Measurements from ENCODE around the gene ANKH. TPM values are rescaled to one million over a fixed set of nuclear protein-coding genes. Genes with fewer than 3 reads are reported as not detected.

The ANKH gene
- total RNA-seq, 6 donors from 2014 or later, result 17.2 to 66.7 (median 24.5) TPM

DNA sequence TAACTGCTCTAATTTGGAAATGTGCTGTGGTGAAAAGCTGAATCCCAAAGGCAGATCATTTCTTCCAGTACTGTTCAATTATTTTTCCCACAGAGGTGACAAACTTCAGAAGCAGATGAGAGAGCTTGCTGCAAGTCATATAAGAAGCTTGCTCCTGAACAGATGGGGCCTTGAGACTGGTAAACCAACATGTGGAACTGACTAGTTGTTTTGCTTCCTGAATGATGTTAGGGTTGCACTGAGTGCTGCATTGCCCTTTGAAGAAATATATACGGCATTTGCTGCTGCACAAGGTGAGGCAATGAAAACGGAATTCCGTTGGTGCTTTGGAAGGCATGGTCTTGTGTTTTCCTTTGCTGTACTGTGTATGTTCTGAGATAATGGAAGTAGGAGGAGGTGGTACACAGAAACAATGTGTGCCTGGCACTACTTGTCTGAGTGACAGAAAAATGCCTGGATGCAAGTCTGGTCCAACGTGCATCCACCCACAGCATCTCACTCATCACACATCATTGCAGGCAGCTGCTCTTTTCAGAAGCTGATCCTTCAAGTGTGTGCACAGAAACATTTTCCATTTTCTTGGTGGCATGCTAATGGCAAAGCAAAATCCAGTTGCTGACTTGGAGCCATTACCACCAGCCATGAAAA, 76.9 kb downstream of the ANKH start:
- no peak overlapping the region for H3K27ac ChIP-seq
- no peaks in the 10 kb centered on the region for H3K9me3 ChIP-seq
- no peak for TF ChIP-seq EP300 (IDR thresholded peaks at IDR 0.05)
- no peaks in the 10 kb centered on the region for H3K36me3 ChIP-seq
- H3K4me1 ChIP-seq, result peaks cover 0 to 6% (median 2%) of the 10 kb centered on the region in 4 donors
- H3K4me3 ChIP-seq, result no peak overlapping the region
- H3K27me3 ChIP-seq, result no peaks in the 10 kb centered on the region
- no peak for ATAC-seq (ENCODE audit: low FRiP score in 2 of 2)
- 54 to 91% methylated on average over 4 of the region's 4 CpGs for WGBS, 2 donors
- DNase-seq, result no peak

DNA sequence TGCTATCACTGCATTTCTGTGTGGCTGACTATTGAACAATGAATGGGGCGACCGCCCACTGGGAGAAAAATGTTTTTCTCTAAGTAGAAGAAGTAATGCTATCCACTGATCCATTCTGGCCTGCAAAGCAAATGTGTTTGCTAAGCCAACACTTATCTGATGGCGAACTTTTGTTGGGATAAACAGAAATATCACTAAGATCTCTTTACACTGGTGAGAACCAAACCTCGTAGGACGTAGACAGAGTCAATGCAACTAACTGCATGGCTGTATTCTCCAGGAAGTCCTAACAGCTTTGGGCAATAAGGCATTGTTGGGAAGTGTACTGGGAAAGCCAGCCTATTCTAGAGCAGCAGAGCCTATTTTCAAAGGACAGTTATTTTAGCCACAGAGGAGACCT, 77.7 kb downstream of the ANKH start:
- DNase-seq (no peak), ATAC-seq (ENCODE audit: low FRiP score in 2 of 2) (no peak)
- TF ChIP-seq, protein P1, sequence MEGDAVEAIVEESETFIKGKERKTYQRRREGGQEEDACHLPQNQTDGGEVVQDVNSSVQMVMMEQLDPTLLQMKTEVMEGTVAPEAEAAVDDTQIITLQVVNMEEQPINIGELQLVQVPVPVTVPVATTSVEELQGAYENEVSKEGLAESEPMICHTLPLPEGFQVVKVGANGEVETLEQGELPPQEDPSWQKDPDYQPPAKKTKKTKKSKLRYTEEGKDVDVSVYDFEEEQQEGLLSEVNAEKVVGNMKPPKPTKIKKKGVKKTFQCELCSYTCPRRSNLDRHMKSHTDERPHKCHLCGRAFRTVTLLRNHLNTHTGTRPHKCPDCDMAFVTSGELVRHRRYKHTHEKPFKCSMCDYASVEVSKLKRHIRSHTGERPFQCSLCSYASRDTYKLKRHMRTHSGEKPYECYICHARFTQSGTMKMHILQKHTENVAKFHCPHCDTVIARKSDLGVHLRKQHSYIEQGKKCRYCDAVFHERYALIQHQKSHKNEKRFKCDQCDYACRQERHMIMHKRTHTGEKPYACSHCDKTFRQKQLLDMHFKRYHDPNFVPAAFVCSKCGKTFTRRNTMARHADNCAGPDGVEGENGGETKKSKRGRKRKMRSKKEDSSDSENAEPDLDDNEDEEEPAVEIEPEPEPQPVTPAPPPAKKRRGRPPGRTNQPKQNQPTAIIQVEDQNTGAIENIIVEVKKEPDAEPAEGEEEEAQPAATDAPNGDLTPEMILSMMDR (IDR thresholded peaks at IDR 0.05), result no peak
- TF ChIP-seq POLR2AphosphoS5 (IDR thresholded peaks at IDR 0.05) (no peak), EP300 (IDR thresholded peaks at IDR 0.05) (no peak), POLR2A (IDR thresholded peaks at IDR 0.05) (no peak)
- Histone ChIP-seq H3K27me3 (no peaks in the 10 kb centered on the region), H3K36me3 (no peaks in the 10 kb centered on the region), H3K27ac (no peak overlapping the region), H3K4me1 (peaks cover 0 to 6% (median 2%) of the 10 kb centered on the region in 4 donors), H3K9me3 (no peaks in the 10 kb centered on the region), H3K4me3 (no peak overlapping the region)
- 87 to 88% methylated on average over 5 of the region's 5 CpGs for WGBS, 2 donors

DNA sequence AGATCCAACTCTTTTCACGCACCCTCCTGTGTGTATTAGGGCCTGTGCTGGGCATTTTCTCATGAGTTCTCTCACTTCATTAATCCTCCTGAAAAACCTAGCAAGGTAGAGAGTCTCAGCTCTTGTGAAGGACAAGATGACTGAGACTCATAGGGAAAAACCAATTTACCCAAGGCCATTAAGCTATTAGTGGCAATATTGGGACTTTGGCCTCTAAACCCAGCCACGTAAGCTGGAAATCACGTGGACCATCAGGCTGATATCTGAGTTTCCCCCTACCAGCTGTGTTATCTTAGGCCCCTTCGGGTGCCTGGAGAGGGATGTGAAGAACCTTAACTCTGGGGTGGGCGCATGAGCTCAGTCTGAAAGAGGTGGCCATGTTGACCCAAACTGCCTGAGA, 80.7 kb downstream of the ANKH start:
- no peaks in the 10 kb centered on the region for H3K27me3 ChIP-seq
- H3K4me3 ChIP-seq, result no peak overlapping the region
- H3K36me3 ChIP-seq, result no peaks in the 10 kb centered on the region
- ATAC-seq (ENCODE audit: low FRiP score in 2 of 2) (no peak), DNase-seq (no peak)
- H3K27ac ChIP-seq, result no peak overlapping the region
- no peak for TF ChIP-seq POLR2AphosphoS5 (IDR thresholded peaks at IDR 0.05)
- TF ChIP-seq EP300 (IDR thresholded peaks at IDR 0.05), result no peak
- TF ChIP-seq POLR2A (IDR thresholded peaks at IDR 0.05), result no peak
- TF ChIP-seq, protein P1 (IDR thresholded peaks at IDR 0.05), result no peak
- 98% methylated on average over 5 of the region's 5 CpGs for WGBS, 2 donors
- H3K9me3 ChIP-seq, result no peaks in the 10 kb centered on the region
- peaks cover 0 to 6% (median 2%) of the 10 kb centered on the region in 4 donors for H3K4me1 ChIP-seq

DNA sequence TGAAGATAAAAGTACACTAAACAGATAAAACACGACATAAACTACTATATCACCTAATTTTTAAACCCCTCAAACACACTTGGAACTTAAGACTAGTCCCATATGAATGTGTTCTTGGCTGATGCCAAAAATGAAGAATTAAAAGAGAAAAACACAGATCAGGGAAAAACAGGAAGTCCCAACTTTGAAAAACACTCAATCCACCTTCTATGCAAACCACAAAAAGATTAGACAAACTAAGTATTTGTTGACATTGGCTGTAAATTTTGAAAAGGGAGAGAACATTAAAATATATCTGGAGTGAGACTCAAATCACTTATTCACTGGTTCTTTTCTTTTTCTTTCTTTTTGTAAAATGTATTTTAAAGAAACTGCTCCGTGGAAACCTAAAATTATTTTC, 81.4 kb downstream of the ANKH start:
- no peak for DNase-seq
- no peak for ATAC-seq (ENCODE audit: low FRiP score in 2 of 2)
- H3K27ac ChIP-seq, result no peak overlapping the region
- H3K4me3 ChIP-seq, result no peak overlapping the region
- H3K9me3 ChIP-seq, result no peaks in the 10 kb centered on the region
- 62 to 64% methylated on average over 2 of the region's 2 CpGs for WGBS, 2 donors
- no peaks in the 10 kb centered on the region for H3K27me3 ChIP-seq
- H3K36me3 ChIP-seq, result no peaks in the 10 kb centered on the region
- TF ChIP-seq POLR2AphosphoS5 (IDR thresholded peaks at IDR 0.05) (no peak), EP300 (IDR thresholded peaks at IDR 0.05) (no peak), POLR2A (IDR thresholded peaks at IDR 0.05) (no peak)
- peaks cover 0 to 6% (median 2%) of the 10 kb centered on the region in 4 donors for H3K4me1 ChIP-seq

DNA sequence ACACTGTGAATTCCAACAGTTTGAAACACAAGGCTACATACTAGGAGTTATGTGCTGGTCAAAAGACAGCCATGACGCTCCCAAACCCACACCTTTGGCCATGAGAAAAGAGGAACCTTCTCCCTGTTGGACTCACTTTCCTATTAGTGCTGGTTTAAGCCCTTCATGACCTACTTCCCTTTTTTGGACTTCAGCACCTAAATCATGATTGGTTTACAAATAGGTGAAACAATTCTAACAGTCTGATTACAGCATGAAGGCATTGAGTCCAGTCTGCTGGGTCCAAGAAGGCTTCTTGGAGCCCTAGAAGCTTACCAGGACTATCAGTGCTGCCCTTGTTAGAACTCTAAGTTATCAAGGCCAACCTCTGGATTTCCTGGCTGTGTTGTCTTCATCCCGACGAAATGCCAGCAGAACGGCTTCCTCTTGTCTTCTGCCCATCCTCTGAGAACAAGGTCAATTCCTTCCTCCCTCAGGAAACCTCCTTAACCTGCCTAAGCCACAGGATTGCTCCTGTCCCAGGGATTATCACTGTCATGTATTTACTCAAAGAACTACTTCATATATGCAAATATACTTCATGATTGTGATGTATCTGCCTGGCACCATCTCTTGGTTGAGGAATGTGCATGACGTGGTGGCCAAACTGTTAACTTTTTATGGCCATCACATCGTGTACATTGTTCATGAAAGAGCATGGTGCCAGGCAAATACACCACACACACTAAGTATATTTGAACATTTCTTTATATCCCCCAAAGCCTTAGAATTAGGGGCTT, 83.6 kb downstream of the ANKH start:
- H3K27me3 ChIP-seq, result no peaks in the 10 kb centered on the region
- H3K4me1 ChIP-seq, result peaks cover 0 to 6% (median 2%) of the 10 kb centered on the region in 4 donors
- no peak for ATAC-seq (ENCODE audit: low FRiP score in 2 of 2)
- no peak for DNase-seq
- TF ChIP-seq POLR2AphosphoS5 (IDR thresholded peaks at IDR 0.05) (no peak), POLR2A (IDR thresholded peaks at IDR 0.05) (no peak)
- TF ChIP-seq, protein P1 (IDR thresholded peaks at IDR 0.05), result no peak
- no peak overlapping the region for H3K27ac ChIP-seq
- 76 to 83% methylated on average over 6 of the region's 6 CpGs for WGBS, 2 donors
- no peaks in the 10 kb centered on the region for H3K9me3 ChIP-seq
- H3K36me3 ChIP-seq, result no peaks in the 10 kb centered on the region
- no peak overlapping the region for H3K4me3 ChIP-seq
